ENCODE results near the gene AK4. TPM values are rescaled to one million over a fixed set of nuclear protein-coding genes. Genes with fewer than 3 reads are reported as not detected.
"Not testable (repeated sequence)": the region's sequence is repeated elsewhere in the genome, so short reads cannot be mapped to it uniquely, and the experiment has no call there.

Gene AK4
- total RNA-seq, 2 experiments from 2014 or later: 0.08 to 0.14 TPM

DNA sequence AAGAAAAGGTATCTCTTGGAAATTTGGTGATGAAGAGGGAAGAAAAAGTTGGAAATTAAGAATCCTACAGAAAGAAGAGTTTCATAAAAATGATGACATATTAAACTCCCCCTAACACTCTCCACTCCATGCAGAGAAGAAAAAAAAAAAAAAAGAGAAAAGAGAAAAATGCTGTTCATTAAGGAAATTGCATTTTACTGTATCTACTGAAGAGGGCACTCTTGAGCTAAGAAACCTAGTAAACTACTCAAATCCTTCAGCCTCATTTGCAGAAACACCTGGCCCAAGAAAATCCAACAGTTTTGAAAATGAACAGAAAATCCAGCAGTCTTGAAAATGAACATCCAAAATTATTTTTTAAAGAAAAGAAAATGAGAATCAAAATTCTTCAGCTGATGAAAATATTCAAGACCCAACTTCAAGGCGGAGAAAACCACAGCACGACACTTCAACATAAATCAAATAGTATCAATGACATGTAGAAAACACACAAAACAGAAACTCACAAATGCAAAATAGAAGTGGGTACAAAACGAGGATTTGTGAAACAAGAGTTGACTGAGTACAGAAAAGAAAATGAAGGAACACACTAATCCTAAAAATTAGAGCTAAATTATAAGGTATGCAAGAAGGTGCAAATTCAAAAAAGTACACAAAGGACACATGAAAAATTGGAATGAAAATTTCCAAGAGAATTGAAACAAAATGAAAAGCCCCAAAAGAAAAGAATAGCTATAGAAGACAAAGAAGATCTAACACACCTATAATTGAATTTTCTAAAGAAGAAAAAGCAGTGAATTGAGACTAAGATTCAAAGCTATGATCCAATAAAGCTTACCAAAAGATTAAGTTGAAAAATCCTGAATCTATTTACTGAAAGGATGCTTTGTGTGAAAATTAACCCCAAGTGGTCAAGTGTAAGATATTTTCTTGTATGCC lies 88.1 kb downstream of the AK4 start:
- Mint-ChIP-seq H3K27ac (no peak overlapping the region), H3K4me3 (no peak overlapping the region), H3K9me3 (no peaks in the 10 kb centered on the region), H3K27me3 (peaks cover 29% of the 10 kb centered on the region), H3K36me3 (ENCODE audit: low read depth) (no peaks in the 10 kb centered on the region), H3K4me1 (ENCODE audit: low read depth) (no peaks in the 10 kb centered on the region)
- DNase-seq: peak in 3 of 14 experiments; percentile 46 to 60 (median 49)
- H3K4me3 ChIP-seq (ENCODE audit: low read length): no peak overlapping the region
- H3K9me3 ChIP-seq (ENCODE audit: control insufficient read depth in 1 of 2, insufficient read depth in 1 of 2, low read length in 2 of 2): peaks cover 0 to 6% of the 10 kb centered on the region in 2 experiments
- ChIA-PET POLR2A (interaction anchor here (0.7 kb wide), 1 partner anchor 136 kb away, joined by 3 read pairs; no protein-coding TSS in a partner anchor), CTCF (interaction anchor here (0.6 to 1.7 kb wide), 4 partner anchors 13 to 1006 kb away, joined by 3 to 5 read pairs (median 4); no protein-coding TSS in a partner anchor)
- no peak for ATAC-seq (ENCODE audit: poor library complexity)
- H3K27ac ChIP-seq (ENCODE audit: low read depth in 1 of 2, low read length in 2 of 2): no peak overlapping the region
- H3K36me3 ChIP-seq (ENCODE audit: insufficient read depth, low read length): no peaks in the 10 kb centered on the region
- TF ChIP-seq, protein P1, sequence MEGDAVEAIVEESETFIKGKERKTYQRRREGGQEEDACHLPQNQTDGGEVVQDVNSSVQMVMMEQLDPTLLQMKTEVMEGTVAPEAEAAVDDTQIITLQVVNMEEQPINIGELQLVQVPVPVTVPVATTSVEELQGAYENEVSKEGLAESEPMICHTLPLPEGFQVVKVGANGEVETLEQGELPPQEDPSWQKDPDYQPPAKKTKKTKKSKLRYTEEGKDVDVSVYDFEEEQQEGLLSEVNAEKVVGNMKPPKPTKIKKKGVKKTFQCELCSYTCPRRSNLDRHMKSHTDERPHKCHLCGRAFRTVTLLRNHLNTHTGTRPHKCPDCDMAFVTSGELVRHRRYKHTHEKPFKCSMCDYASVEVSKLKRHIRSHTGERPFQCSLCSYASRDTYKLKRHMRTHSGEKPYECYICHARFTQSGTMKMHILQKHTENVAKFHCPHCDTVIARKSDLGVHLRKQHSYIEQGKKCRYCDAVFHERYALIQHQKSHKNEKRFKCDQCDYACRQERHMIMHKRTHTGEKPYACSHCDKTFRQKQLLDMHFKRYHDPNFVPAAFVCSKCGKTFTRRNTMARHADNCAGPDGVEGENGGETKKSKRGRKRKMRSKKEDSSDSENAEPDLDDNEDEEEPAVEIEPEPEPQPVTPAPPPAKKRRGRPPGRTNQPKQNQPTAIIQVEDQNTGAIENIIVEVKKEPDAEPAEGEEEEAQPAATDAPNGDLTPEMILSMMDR (IDR thresholded peaks at IDR 0.05): peak; percentile 17
- no peaks in the 10 kb centered on the region for H3K27me3 ChIP-seq (ENCODE audit: control insufficient read depth in 1 of 2, insufficient read depth in 2 of 2, low read length in 2 of 2)
- intact Hi-C loops (cut with DNase I, micrococcal nuclease): loop anchor here (1.0 to 2.0 kb wide), 2 partner anchors 451 kb away; no protein-coding TSS in a partner anchor
- no peaks in the 10 kb centered on the region for H3K4me1 ChIP-seq (ENCODE audit: insufficient read depth, low read length)

DNA sequence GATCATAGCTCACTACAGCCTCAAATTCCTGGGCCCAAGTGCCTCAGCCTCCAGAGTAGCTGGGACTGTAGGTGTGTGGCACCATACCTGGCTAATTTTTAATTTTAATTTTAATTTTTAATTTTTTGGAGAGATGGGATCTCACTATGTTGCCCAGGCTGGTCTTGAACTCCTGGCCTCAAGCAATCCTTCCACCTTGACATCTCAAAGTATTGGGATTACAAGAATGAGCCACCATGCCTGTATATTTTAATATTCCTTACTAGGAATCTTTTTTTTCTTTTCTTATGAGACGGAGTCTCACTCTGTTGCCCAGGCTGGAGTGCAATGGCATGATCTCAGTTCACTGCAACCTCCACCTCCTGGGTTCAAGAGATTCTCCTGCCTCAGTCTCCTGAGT lies 89.1 kb downstream of the AK4 start:
- DNase-seq; H3K9me3 Mint-ChIP-seq; H3K27ac ChIP-seq (ENCODE audit: low read depth in 1 of 2, low read length in 2 of 2); POLR2A ChIA-PET; H3K4me3 ChIP-seq (ENCODE audit: low read length); H3K4me1 ChIP-seq (ENCODE audit: insufficient read depth, low read length); H3K9me3 ChIP-seq (ENCODE audit: control insufficient read depth in 1 of 2, insufficient read depth in 1 of 2, low read length in 2 of 2); H3K27me3 ChIP-seq (ENCODE audit: control insufficient read depth in 1 of 2, insufficient read depth in 2 of 2, low read length in 2 of 2); H3K36me3 Mint-ChIP-seq (ENCODE audit: low read depth); H3K27ac Mint-ChIP-seq; H3K4me3 Mint-ChIP-seq; H3K4me1 Mint-ChIP-seq (ENCODE audit: low read depth); ATAC-seq (ENCODE audit: poor library complexity); H3K36me3 ChIP-seq (ENCODE audit: insufficient read depth, low read length): not testable (repeated sequence)
- intact Hi-C loops (cut with DNase I, micrococcal nuclease): loop anchor here in 1 of 2 experiments (2.0 kb wide), 1 partner anchor 450 kb away; no protein-coding TSS in a partner anchor
- CTCF ChIA-PET: interaction anchor here (1.6 kb wide), 1 partner anchor 451 kb away, joined by 5 read pairs; no protein-coding TSS in a partner anchor
- H3K27me3 Mint-ChIP-seq: peaks cover 34% of the 10 kb centered on the region

GRCh38 chr1:65237503-65237902 lies 89.5 kb downstream of the AK4 start:
- POLR2A ChIA-PET: no interaction called here
- H3K36me3 Mint-ChIP-seq (ENCODE audit: low read depth): no peaks in the 10 kb centered on the region

More at GRCh38 chr1:65237503-65237902, 89.5 kb downstream of the AK4 start:
- TF ChIP-seq, protein P1 (IDR thresholded peaks at IDR 0.05): no peak
- no peaks in the 10 kb centered on the region for H3K4me1 Mint-ChIP-seq (ENCODE audit: low read depth)
- ATAC-seq (ENCODE audit: poor library complexity) (no peak), DNase-seq (no peak)
- no peak overlapping the region for H3K27ac Mint-ChIP-seq
- CTCF ChIA-PET: no interaction called here
- intact Hi-C loops (cut with DNase I, micrococcal nuclease): loop anchor here in 1 of 2 experiments (2.0 kb wide), 1 partner anchor 449 kb away; no protein-coding TSS in a partner anchor
- H3K27me3 Mint-ChIP-seq: peaks cover 38% of the 10 kb centered on the region
- no peak overlapping the region for H3K27ac ChIP-seq (ENCODE audit: low read depth in 1 of 2, low read length in 2 of 2)
- H3K9me3 Mint-ChIP-seq: no peaks in the 10 kb centered on the region
- H3K4me3 ChIP-seq (ENCODE audit: low read length): no peak overlapping the region
- no peaks in the 10 kb centered on the region for H3K27me3 ChIP-seq (ENCODE audit: control insufficient read depth in 1 of 2, insufficient read depth in 2 of 2, low read length in 2 of 2)
- H3K36me3 ChIP-seq (ENCODE audit: insufficient read depth, low read length): no peaks in the 10 kb centered on the region
- no peaks in the 10 kb centered on the region for H3K4me1 ChIP-seq (ENCODE audit: insufficient read depth, low read length)
- peaks cover 0 to 6% of the 10 kb centered on the region in 2 experiments for H3K9me3 ChIP-seq (ENCODE audit: control insufficient read depth in 1 of 2, insufficient read depth in 1 of 2, low read length in 2 of 2)
- no peak overlapping the region for H3K4me3 Mint-ChIP-seq

All from CD4-positive, alpha-beta T cell (primary cell).